GM19351 (cell line): ENCODE data around the gene HSD17B3.
"Not testable (repeated sequence)": the region's sequence is repeated elsewhere in the genome, so short reads cannot be mapped to it uniquely, and the experiment has no call there.

Experiments used
- ATAC-seq: cut with Tn5 transposase; IDR thresholded peaks from one replicate; pipeline ENCODE4 v1.9.1; 2021; ENCODE audit warnings: mild to moderate bottlenecking, moderate library complexity; ENCODE audit not compliant: unreplicated experiment

HSD17B3 gene

DNA sequence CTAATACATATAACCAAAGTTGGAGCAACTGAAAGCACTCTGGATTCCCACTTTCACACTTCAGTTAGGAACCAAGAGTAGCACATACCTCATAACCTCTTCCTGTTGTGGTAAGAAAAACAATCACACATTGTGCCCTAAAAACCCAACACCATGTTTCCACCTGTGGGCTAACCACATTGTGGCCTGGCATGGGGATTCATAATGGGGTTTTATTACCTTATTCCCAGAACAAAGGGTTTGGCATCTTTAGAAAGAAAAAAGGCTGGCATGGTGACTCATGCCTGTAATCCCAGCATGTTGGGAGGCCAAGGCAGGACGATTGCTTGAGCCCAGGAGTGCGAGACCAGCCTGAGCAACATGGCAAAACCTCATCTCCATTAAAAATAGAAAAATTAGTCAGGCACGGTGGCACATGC, 60.6 kb downstream of the HSD17B3 start:
- peak; percentile 47 for ATAC-seq

DNA sequence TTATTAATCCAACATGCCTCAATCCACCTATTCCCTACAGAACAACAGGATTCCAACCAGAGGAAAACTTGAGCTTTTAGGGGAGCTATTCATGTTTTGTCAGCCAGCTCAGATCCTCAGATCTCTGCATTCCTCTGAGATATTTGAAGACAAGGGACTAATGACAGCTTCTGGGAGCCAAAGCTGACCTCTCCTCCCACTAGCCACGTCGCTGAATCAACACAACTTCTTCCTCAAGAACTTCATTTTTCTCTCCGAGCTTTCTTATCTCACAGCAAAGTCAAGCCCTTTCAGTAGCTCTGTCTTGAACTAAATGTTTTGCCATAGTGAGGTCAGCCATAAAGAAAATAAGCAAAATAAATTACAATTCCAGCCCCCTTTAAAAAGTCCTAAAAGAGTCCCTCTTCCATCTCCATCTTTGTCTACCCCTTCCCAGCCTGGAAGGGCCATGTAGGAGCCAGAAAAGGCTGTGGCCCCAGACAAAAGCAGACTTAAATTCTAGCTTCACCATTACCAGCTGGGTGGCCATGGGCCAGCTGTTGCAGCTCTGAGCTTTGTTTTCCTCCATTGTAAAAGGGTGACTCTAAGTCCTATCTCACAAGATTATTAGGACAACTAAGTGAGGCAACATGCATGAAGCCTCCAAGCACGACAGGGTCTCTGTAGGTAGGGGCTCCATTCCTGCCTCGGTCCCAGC, 65.0 kb downstream of the HSD17B3 start:
- ATAC-seq: no peak

DNA sequence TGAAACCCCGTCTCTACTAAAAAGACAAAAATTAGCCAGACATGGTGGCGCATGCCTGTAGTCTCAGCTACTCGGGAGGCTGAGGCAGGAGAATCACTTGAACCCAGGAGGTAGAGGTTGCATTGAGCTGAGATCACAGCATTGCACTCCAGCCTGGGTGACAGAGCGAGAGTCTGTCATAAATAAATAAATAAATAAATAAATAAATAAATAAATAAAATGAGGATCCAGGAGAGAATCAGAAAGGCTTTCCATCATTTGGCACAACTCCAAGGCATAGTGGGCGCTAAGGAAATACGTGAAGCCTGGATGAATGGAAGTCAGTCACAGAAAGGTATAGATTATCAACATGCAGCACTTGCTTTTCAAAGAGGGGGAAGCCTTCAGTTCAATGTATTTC, 65.6 kb downstream of the HSD17B3 start:
- not testable (repeated sequence) for ATAC-seq

DNA sequence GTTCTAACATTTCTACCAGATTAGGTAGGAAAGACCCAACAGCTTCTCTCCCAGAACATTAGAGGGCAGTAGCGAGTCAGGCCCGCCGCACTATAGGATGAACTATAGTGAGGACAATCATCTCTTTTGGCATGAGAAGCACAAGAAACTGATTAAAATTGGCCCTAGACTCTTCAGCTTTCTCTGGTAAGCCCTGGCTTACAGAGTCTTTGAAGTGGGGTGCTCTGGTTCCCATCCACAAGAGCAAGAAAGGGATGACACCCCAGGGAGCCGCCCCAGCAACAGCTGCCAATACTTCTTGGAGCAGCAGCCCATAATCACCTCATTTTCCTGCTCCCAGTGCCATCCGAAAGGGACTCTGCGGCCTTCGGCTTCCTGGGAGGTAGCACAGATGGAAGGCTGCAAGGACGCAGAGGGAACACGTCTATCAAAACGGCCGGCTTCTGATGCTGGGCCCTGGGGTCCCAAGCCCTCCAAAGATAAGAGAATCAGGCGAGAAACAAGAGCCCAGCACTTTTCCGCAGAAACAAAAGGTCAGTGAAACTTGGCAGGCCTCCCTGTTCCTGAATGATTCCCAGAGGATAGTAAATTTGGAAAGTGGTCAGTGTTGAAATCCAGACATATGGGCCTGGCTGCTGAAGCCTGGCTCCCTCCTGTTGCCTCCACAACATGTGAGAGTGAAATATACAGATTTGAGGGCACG, 69.3 kb downstream of the HSD17B3 start:
- ATAC-seq: no peak

DNA sequence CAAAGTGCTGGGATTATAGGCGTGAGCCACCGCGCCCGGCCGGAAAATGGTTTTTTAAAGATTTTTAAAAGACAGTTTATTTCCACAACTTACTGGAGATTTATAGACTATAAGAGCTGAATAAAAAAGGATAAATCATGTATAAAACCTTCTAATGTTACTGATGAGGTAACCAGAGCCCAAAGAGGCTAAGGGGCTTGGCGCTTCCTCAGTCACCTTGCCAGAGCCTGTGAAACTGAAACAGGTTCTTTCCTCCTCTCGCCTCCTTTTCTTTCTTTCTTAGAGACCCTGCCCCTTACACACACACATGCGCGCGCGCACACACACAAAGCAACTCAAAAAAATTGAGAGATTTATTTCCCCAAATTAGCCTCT, 69.8 kb downstream of the HSD17B3 start:
- no peak for ATAC-seq

DNA sequence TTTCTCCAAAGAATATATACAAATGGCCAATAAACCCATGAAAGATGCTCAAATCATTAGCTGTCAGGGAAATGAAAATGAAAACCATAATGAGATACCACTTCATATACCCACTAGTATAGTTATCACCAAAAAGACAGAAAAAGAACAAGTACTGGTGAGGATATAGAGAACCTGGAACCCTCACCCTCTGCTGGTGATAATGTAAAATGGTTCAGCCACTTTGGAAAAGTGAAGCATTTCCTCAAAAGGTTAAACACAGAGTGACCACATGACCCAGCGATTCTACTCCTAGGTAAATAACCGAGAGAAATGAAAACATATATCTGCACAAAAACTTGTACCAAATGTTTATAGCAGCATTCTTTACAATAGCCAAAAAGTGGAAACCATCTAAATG, 72.0 kb downstream of the HSD17B3 start:
- no peak for ATAC-seq

DNA sequence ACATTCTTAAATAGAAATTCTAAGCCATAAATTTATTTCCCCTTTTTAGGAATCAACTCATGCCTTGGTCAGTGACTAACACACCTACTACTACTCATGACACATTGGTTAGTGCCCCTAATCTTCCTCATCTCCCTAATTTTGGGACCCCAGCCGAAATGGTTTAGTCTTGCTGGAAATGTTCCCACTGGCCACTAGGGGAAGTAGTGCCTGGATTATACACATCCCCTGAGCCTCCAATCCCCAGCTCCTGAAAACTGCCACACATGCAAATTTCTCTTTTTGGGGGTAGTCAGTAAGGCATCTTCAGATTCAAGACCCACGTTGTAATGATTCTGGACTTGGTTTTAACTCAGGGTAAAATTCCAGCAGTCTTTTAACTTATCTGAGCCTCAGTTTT, 79.8 kb downstream of the HSD17B3 start:
- ATAC-seq: no peak

DNA sequence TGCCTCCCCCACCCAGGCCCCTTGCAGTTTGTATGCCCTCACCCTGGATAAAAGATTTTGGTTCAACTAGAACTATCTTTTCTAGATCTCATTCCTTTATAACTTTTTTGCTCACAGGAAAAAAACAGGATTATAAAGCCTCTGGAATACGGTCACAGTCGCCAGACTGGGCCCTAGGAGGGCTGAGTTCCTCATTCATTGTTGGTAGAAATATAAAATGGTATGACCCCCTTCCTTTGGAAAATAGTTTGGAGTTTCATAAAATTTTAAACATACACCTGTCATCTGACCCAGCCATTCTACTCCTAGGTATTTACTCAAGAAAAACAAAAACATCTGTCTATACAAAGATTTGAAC, 82.1 kb downstream of the HSD17B3 start:
- no peak for ATAC-seq

DNA sequence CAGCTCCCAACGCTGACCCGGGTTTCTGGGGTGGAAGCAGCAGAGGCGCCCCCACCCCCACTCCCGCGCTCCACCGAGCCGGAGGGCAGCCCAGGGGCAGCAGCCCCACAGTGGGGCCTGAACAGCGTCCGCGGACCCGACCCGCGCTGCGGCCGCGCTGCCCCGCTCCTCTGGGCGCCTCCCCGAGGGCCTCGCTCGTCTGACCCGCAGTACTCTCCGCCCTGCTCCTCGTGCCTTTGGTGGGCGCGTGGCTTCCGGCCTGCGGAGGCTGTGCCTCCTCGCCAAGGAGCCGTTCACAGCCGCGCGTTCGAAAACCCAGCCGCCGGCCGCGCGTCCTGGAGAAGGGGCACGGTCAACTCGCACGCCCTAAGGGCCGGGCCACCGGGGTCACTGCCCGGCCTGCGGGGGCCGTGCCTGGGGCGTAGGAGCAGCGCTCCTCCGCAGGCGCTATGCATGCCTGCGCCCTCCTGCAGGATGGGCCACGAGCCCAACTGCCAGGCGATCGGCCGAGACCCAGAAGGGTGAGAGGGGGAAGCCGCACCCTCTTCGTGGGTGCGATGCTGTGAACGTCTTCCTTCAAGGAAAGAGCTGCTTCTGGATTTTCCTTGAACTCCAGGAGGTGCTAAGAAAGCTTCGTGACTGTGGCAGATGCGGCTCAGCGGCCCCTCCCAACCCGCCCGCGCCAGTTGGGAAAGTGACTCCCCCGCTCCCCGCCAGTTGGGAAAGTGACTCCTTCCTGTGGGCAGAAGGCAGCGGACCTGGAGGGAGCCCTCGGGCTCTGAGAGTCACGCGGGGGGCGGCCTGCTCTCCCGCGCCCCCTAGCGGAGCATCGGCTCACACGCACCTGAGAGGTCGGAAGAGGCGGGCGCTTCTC, 82.7 kb downstream of the HSD17B3 start:
- no peak for ATAC-seq

DNA sequence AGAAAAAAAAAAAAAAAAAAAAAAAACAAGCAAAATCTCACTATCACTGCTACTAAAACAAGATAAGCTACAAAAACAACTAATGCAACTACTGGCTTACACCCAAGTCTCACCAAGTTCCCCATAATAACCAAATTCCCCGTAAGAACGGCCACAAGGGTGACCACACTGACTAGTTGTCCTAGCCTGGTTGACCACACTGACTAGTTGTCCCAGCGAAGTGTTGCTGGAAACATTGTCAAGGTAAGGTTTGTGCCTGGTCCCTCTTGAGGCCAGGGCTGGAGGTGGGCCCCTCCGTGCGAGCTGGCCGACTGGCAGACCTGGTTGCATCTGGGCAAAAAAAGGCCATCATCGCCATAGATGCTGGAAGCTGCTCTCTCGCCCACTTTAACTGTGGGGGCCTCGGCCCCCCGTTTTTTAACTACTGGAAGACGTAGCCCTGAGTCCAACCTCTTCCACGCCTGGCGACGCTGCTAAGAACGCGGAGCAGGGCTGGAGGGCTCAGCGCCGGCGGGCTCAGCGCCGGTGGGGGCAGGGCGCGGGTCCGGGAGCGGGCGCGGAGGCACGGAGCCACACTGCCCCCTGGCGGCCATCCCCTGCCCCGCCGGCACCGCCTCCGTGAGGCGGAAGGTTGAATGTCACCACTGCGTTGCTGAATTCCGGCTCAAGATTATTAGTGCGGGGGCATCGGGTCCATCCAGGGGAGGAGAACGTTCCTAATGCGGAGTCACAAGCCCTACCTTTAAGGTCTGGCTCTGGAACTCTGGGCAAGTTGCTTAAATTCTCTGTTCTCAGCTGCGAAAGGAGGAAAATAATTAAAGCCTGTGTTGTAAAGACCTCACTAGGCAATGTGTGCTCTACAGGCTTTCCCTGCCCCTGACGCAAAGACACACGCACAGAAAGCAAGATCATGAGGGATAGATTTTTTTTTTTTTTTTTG, 84.0 kb downstream of the HSD17B3 start:
- peak; percentile 65 for ATAC-seq

DNA sequence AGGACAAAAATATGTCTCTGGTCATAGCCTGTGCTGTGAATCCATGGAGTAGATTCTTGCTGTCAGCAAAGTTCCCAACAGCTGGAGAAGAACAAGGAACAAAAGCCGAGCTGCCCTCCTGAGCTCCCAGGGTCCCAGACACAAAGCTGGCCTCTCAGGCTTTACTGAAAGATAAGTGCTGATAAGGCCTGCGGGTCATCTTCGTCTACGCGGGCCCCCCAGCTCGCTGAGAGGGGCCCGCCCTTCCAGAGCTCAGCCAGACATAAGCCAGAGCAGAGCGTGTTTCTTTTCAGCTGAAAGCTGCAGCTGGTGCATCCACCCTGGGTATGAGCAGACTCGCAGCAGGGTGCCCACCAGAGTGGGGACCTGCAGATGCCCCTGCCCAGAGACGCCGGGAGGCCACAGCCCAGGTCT, 84.7 kb downstream of the HSD17B3 start:
- no peak for ATAC-seq

DNA sequence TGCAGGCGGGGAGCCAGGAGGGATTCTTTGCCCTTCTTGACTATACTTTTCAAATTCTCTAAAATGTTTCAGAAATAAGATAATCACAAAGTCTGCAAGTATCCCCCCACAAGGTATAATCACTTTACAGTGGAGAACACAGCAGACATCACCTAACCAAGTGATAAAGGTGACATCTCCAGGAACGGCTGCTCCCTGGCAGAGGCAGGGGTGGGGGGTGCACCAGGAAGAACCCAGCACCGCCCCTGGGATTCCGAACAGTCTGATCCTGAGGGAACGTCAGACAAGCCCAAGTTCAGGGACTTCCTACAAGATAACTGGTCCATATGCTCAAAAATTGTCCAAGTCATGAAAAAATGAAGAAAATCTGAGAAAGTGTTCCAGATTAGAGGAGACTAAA, 85.4 kb downstream of the HSD17B3 start:
- ATAC-seq: no peak

DNA sequence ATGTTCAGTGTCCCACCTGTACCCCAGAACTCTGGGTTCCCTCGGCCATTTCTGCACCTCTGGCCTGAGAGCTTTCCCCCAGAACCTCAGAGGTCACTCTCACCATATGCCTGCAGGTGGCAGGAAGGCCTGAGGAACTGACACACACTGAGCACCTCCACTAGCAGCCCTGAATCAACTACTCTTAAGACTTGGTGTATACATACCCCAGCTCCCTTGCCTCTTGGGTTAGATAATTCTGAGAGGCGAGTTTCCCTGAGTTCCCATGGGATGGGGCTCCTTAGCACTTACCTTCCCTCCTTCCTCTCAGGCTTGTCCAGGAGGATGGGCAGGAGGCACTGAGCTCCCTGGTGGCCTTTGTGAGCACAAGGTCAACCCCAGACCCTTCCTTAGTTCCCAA, 86.1 kb downstream of the HSD17B3 start:
- ATAC-seq: no peak

DNA sequence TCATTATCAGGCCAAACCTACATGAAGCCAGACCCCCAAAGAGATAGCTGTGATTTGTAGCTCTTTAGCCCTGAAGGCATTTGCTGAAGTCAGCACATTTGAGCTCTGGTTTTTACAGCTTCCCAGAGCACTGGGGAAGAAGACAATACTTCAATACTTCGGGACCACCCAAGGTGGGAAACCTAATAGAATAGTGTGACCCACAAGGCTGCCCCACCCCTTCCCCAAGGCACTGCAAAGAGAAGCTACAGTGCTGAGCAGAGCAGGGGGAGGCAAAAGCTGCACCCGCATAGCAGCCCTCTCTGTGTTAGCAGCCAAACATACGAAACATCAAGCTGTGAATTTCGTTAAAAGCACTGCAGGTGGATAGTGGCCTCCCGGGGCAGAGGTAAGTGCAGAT, 87.3 kb downstream of the HSD17B3 start:
- no peak for ATAC-seq

DNA sequence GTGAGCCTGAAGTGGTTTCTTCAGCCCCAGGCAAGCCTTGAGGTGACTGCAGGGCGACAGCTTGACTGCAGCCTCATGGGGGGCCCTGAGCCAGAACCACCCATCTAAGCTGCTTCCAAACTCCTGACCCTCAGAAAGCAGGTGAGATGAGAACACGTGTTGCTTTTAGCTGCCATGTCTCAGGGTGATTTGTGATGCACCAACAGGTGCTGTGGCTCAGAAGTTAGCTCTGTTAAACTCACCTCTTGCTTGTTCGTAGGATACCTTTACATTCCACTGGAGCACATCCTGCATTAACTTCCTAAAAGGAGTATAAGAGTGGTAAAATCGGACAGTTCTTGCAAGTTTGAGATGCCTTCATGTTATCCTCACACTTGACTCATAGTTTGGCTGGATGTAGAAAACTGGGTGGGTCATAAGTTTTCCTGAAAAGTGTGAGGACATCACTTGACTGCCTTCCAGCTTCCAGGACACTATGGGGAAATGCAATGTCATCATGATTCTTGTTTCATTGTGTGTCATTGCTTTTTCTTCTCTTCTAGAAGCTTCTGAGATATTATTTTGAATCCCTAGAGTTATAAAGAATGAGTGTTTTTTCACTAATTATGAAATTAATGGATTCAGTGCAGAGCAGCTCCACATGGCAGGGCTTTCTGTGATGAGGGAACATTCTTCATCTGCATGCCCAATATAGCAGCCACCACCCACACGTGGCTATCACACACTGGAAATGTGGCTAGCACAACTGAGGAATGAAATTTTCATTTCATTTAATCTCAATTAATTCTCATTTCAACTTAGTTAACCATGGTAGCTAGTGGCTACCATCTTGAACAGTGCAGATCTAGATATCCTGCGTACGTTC, 92.3 kb downstream of the HSD17B3 start:
- ATAC-seq: no peak

DNA sequence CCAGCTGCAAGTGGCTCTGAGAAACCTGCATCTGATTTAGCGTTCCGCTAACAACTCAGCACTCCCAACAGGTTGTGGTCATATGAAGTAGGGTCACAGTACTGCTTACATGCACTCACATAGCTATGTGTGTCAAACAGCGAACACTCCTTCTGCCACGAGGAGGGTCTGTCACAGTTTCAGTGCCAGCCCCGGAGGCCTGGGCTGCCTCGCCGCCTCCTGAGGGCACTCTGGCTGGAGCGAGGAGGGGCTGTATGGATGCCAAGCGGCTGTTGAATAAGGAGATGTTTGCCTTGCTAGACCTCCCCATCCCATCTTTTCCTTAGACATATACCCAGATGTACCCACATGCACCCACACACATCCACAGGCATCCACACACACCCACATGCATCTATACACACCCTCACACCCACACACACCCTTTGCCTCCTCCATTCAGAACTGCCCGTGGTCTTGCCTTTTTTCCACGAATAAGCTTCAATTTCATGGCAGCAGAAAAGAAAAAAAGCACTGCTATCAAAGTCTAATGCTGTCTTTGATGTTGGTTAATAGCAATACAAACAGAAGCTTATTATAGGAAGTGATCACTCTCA, 95.7 kb downstream of the HSD17B3 start:
- no peak for ATAC-seq

DNA sequence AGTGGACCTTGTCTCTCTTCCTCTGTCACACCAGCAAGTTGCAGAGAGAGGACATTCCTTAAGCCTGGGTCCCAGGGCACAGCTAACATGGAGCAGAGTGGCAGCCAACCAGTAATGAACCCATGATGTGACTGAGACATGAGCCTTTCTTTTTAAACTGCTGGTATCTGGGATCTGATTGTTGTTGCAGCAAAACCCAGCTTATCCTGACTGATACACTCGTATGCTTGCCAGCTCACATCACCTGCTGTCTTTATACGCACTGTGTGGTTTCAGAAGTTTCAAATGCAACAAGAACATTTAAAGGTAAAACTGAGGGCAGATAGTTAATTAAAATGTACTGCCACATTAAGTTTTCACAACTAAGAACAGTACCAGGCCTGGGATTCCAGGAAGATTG, 97.1 kb downstream of the HSD17B3 start:
- ATAC-seq: no peak

DNA sequence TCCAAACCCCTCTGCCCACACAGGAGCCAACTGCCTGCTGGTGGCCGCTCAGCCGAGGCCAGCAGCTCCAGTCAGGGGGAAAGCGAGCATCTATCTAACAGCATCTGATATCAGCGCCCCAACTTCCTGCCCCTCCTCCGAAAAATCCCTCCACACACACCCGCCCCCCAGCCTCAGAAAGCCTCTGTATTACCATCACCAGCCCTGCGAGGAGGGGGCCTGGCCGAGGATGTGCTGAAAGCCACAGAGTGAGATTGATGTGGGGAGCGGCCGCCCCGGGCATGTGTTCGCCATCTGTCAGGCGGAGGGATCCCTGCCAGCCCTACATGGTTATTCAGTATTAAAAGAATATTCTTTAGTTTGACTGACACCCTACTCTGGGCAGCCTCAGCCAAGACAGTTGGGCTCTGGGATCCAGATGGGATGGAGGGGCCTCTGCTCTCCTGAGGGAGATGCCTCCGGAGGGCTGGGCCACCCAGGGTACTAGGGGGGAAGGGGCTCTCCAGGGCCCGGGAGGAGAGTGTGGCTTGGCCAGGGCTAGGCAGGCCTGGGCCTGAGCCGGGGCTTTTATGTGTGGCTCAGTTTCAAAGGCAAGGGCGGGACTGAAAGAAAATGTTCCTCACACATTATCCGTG, 98.0 kb downstream of the HSD17B3 start:
- no peak for ATAC-seq
